NAMALWA (cell line): ENCODE data around the gene LRRC61.
A peak's percentile ranks its signal among the peaks of the same experiment; 100 is the strongest.

ENCODE experiments used
- DNase-seq: peaks from one replicate; pipeline ENCODE4 v3.0.0-alpha.2; 2015; ENCODE audit warnings: low spot score

Gene LRRC61

DNA sequence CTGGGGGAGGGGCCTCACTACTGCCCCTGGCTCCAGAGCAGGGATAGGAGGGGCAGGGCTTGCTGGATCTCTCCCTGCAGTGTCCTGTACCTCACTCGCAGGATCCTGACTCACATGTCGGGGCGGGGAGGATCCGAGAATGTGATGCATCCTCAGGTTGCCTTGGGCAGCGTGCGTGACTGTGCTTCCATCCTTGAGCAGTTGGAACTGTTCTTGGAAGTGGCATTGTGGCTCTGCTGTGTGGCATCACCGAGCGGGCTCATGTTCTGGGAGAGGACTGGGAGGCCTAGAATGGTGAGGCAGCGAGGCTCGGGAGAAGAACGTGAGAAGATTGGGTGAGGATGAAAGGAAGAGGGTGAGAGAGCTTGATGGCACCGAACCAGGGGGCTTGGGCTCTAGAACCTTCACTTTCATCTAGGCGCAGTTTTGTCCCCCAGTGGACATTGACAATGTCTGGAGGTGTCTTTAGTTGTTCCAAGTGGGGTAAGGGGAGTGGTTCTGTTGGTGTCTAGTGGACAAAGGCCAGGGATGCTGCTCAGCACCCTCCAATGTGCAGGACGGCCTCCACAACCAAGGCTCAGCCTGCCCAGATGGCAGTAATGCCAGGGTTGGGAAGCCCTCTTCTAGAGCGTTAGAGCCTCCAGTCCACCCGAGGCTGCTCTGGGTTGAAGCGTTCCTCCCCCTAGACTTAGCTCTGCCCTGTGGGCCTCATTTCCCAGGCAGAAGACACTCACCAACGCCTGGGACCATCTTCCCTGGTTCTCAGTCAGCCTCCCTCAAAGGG, 9.9 kb downstream of the LRRC61 start:
- DNase-seq = no peak

DNA sequence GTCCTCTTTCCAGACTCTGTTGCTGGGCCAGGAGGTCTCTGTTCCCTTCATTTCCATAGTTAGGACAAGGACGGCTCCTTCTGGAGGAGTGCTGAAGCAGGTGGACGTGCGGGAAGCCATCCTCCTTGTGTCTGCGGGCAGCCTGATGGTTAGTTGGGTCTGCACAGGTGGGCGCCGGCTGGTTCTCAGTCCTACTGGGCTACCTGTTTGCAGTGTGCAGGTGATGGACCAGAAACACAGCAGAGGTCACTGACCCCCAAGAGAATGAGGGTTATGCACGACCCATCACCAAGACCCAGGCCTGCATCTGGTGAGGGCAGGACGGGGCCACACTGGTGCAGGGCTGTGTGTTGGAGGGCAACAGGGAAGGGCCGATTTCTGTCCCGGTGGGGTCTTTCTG, 10.5 kb downstream of the LRRC61 start:
- DNase-seq = no peak

GRCh38 chr7:150334108-150334507, 11.0 kb downstream of the LRRC61 start:
- no peak for DNase-seq

- no peak for DNase-seq
Observed at GRCh38 chr7:150335108-150335773, 12.1 kb downstream of the LRRC61 start.

DNA sequence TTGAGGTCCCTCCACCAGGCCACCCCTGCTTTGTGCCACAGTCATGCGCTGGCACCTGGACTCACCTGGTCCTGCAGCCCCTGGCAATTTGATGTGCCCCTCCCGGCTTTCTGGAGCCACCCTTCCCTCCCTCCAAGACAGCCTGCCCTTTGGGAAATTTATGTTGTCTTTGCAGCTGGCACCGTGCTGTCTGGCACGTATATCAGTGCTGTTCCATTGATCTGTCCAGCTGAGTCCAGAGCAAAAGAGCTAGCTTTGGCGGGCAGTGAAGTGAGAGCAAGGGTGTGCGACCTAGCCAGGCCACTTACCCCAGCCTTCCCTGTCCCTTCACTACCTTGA, 12.6 kb downstream of the LRRC61 start:
- DNase-seq = no peak

GRCh38 chr7:150336746-150337145, 13.6 kb downstream of the LRRC61 start:
- DNase-seq = no peak

DNA sequence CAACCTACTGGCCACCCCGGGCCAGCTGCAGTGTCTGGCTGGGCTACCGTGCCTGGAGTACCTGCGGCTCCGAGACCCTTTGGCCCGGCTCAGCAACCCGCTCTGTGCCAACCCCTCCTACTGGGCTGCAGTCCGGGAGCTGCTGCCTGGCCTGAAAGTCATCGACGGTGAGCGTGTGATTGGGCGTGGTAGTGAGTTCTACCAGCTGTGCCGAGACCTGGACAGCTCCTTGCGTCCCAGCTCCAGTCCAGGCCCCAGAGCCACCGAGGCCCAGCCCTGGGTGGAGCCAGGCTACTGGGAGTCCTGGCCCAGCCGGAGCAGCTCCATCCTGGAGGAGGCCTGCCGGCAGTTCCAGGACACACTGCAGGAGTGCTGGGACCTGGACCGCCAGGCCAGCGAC, 14.0 kb downstream of the LRRC61 start:
- no peak for DNase-seq

DNA sequence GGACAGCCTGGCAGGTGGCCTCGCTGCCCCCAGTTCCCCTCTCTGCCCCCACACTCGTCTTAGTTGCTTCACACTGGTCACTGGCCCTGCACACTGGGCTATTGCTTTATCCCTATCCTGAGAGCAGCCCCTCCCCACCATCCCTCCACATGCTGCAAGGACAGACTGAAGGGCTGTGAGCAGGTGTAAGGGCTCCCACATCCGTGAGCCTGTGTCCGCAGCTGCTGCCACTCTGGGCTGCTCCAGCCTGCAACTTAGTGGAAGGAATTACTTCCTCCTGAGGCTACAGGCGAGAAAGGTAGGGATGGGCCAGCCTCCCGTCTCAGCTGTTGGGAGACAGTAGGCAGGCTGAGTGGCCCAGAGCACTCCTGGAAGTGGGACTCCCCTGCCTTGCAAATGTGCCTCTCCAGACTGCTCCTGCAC, 14.5 kb downstream of the LRRC61 start:
- no peak for DNase-seq

DNA sequence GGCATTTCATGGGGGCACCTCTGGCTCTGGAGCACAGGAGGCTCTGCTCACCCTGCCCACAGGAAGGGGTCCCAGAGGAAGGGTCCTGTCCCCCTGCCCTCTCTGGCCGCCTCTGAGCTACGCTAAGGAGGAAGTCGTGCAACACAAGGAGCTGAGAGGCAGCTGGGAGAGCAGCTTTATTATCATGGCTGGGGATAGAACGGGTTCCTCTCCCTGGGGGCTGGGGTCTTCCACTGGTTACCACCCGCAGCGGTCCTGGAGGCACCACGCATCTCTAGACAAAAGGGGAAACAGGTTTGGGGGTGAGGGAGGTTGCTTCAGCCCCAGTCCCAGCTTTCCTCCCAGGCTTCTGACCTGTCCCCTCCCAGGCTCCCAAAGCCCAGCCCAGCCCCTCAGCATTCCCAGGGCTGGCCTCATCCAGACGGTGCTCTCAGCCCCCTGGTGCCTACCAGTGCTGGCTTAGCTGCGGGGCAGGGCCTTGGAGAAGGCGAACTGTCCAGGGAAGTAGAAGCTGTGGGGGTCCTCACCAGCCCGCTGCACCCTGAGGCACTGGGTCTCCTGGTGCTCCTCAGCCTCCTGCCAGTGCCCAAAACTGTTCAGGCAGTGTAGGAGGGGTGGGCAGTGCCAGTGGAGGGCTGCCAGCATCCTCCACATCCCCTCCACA, 15.1 kb downstream of the LRRC61 start:
- DNase-seq = no peak

DNA sequence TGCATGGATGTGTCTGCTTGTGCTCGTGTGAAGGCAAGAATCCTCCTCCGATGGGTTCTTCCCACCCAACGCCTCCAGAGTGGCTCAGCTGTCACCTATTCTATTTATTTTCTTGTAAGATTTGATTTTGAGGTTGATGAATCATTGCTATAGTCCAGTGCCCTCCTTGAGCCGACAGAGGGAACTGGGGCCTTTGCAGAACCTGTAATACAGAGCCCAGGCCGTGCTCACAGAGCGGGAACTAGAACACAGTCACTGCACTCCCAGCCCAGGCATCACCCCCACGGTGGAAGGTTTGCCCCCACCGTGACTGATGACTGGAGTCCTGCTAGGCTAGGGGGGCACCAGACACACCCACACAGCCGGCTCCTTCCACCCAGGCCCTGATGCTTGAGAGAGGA, 16.3 kb downstream of the LRRC61 start:
- no peak for DNase-seq

- no peak for DNase-seq
Observed at GRCh38 chr7:150340024-150340749, 17.0 kb downstream of the LRRC61 start.

DNA sequence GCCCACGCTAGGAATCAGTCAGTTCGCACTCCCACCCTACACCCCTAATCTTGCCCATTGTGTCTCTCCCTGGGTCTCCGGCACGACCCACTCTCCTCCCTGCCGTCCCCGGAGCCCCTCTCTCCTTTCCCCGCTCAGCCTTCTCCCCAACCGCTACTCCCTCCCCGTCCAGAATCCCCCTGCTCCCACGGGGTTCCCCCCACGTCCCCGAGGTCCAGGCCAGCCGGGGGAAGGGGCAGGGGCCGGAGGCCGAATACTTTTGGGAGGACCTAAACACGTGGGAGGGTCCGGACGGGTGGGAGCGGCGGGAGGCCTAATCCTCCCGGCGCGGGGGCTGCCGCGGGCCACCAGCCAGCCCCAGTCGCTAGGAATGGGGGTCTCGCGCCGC, 17.7 kb downstream of the LRRC61 start:
- DNase-seq = no peak

- DNase-seq = no peak
Observed at GRCh38 chr7:150341263-150342120, 18.3 kb downstream of the LRRC61 start, which contains the start of gene RARRES2. Gene RARRES2 (minus strand): TSS chr7:150341629. CDS start chr7:150340609, 1,020 bp downstream.

DNA sequence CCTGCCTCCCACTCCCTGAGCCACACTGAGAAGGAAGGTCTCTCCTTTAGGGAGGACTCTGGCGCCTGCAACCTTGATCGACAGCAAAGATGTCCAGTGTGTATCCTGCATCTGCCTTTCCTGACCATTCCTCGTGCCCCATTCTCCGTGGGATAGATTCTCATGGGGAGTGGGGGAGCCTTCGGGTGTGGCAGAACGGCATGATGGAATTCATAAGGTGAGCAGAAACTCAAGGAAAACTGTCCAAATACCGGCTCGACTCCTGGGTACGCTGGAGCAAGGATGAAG, 18.9 kb downstream of the LRRC61 start:
- no peak for DNase-seq

DNA sequence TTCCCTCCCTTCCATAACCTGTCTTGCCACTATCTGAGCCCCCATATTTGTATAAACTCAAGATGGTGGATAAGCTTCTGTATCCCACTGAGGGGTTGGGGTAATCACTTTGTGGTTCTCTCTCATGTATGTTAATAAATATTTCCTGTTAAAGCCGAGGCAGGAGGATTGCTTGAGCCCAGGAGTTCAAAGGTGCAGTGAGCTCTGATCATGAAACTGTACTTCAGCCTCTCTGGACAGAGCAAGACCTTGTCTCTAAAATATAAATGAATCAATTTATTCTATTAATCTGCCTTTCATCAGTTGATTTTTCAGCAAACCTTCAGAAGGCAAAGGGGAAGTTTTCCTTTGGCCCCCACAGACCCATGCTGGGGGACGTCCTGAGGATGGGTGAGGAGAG, 20.1 kb downstream of the LRRC61 start:
- no peak for DNase-seq

DNA sequence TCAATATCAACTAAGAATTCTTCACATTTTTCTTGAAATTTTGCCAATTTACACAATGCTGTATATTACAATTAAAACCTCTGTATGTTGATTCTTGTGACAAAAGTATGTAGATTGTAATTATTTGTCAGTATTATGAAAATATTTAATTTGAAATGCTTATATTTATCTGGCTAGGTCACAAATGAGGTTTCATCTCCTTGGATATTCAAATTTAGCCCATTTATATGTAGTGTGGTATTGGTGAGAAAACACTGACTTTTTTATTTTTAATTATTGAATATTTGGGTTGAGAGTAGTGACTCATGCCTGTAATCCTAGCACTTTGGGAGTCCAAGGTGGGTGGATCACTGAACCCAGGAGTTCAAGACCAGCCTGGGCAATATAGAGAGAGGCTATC, 21.1 kb downstream of the LRRC61 start:
- DNase-seq = no peak

DNA sequence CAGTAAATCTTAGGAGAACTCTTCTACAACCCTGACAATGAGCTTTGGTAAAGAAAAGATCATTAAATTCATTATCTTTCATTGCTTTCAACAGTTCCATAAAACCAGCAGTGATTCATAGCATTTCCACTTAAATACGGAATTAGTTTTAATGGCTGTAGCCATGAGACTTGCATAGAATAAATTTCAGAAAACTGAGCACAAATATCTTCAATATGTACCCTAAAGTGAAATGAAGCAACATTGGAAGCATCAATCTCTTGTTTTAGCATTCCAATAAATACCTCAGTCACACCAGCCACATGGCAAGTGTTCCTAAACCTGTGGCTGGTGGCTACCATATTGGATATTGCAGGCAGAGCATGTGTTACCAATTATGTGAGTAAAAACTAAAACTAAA, 21.9 kb downstream of the LRRC61 start:
- no peak for DNase-seq

DNA sequence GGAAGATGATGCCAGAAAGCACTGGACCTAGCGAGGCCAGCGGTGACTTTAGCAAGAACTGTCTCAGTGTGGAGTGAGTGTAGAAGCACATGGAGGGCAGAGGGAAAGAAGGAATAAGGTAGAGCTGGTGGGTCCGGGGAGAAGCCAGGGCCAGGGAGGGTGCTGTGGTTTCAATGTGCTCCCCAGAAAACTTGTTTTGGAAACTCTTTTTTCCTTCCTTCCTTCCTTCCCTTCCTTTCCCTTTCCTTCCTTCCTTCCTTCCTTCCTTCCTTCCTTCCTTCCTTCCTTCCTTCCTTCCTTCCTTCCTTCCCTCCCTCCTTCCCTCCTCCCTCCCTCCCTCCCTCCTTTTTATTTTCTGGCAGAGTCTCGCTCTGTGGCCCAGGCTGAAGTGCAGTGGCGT, 23.8 kb downstream of the LRRC61 start:
- no peak for DNase-seq

DNA sequence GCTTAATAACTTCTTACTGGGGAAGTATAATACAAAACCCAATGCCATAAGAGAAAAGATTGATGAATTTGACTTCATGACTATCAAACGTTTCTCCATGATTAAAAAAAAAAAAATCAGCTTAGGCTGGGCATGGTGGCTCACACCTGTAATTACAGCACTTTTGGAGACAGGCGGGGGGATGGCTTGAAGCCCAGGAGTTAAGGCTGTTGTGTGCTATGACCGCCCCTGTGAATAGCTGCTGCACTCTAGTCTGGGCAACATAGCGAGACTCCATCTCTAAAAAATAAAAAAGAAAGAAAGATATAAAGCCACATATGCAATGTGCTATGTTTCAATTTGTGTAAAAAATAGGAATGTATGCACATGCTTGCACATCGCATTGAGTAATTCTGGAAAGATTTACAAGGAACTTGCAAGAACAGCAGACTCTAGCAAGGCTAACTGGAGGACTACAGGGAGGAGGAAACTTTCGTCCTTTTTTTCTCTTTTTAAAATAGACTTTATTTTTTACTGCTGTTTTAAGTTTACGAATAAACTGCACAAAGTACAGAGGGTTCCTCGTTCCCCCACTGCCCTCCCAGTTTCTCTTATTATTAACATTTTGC, 28.5 kb downstream of the LRRC61 start:
- peak; percentile 37 for DNase-seq

GRCh38 chr7:150355666-150356059, 32.5 kb downstream of the LRRC61 start:
- DNase-seq = no peak

GRCh38 chr7:150356265-150356897, 33.2 kb downstream of the LRRC61 start:
- DNase-seq = peak; percentile 91
